ENCODE results near the gene EFCAB6. TPM values are rescaled to one million over a fixed set of nuclear protein-coding genes. Genes with fewer than 3 reads are reported as not detected.

EFCAB6 gene
- total and polyA plus RNA-seq, 2 donors (not counting 1 experiment from before 2014, with no cell fraction given) = 0.07 to 0.10 TPM

GRCh38 chr22:43851979-43852307, 39.8 kb upstream of the EFCAB6 start:
- Histone ChIP-seq H3K4me2 (replicated peaks; ENCODE audit: low read depth, low read length, poor library complexity, severe bottlenecking) (no peak overlapping the region), H3K4me3 (ENCODE audit: control extremely low read depth in 1 of 5, extremely low read depth in 1 of 5, insufficient read depth in 1 of 5, low read depth in 2 of 5, low read length in 4 of 5) (no peak overlapping the region), H3K9me3 (ENCODE audit: control extremely low read depth in 1 of 3, control insufficient read depth in 2 of 3, insufficient read depth in 1 of 3, low read length in 2 of 3) (peaks cover 0 to 19% (median 0%) of the 10 kb centered on the region in 3 donors), H2AFZ (ENCODE audit: insufficient read depth, low read depth, low read length, poor library complexity, severe bottlenecking) (no peak overlapping the region), H3K4me1 (ENCODE audit: control insufficient read depth in 2 of 2, insufficient read depth in 2 of 2, low read length in 2 of 2) (no peaks in the 10 kb centered on the region), H3K27me3 (replicated peaks in 1 of 4; ENCODE audit: control extremely low read depth in 1 of 4, control insufficient read depth in 3 of 4, insufficient read depth in 4 of 4, low read length in 3 of 4) (peaks cover 0 to 9% (median 1%) of the 10 kb centered on the region in 4 experiments), H3K36me3 (replicated peaks in 1 of 2; ENCODE audit: control extremely low read depth in 1 of 2, control insufficient read depth in 1 of 2, extremely low read depth in 1 of 2, insufficient read depth in 2 of 2, low read length in 1 of 2) (no peaks in the 10 kb centered on the region), H3K9ac (ENCODE audit: low read length) (no peak overlapping the region), H3K79me2 (ENCODE audit: control insufficient read depth, insufficient read depth, low read length) (no peaks in the 10 kb centered on the region), H3K27ac (ENCODE audit: low read length in 2 of 2) (no peak overlapping the region), H4K20me1 (ENCODE audit: control insufficient read depth, insufficient read depth, low read length, poor library complexity, severe bottlenecking) (no peaks in the 10 kb centered on the region)
- DNase-seq (no peak), ATAC-seq (ENCODE audit: low read depth) (no peak)
- H3K4me3 Mint-ChIP-seq = no peak overlapping the region
- POLR2A ChIA-PET = no interaction called here
- H3K9me3 Mint-ChIP-seq (ENCODE audit: insufficient read depth) = peaks cover 3% of the 10 kb centered on the region
- intact Hi-C loops (cut with micrococcal nuclease) = no loop called here
- no peak overlapping the region for H3K27ac Mint-ChIP-seq
- H3K27me3 Mint-ChIP-seq = peaks cover 29% of the 10 kb centered on the region
- H3K4me1 Mint-ChIP-seq = no peaks in the 10 kb centered on the region
- CTCF ChIA-PET = no interaction called here
- 86% methylated on average over 1 of the region's 3 CpGs for WGBS (ENCODE audit: insufficient coverage)
- no peak for TF ChIP-seq CTCF (IDR thresholded peaks at IDR 0.05)

GRCh38 chr22:43851058-43851978, 39.2 kb upstream of the EFCAB6 start:
- ATAC-seq (ENCODE audit: low read depth) (no peak), DNase-seq (no peak)
- H4K20me1 ChIP-seq (ENCODE audit: control insufficient read depth, insufficient read depth, low read length, poor library complexity, severe bottlenecking) = no peaks in the 10 kb centered on the region
- 71% methylated on average over 12 of the region's 13 CpGs for WGBS (ENCODE audit: insufficient coverage)
- Mint-ChIP-seq H3K4me1 (no peaks in the 10 kb centered on the region), H3K27me3 (peaks cover 26% of the 10 kb centered on the region), H3K4me3 (no peak overlapping the region), H3K9me3 (ENCODE audit: insufficient read depth) (peaks cover 1% of the 10 kb centered on the region), H3K27ac (no peak overlapping the region)
- intact Hi-C loops (cut with micrococcal nuclease) = no loop called here
- CTCF ChIA-PET = no interaction called here
- H3K79me2 ChIP-seq (ENCODE audit: control insufficient read depth, insufficient read depth, low read length) = no peaks in the 10 kb centered on the region
- peaks cover 0 to 9% (median 0%) of the 10 kb centered on the region in 4 experiments for H3K27me3 ChIP-seq (replicated peaks in 1 of 4; ENCODE audit: control extremely low read depth in 1 of 4, control insufficient read depth in 3 of 4, insufficient read depth in 4 of 4, low read length in 3 of 4)
- no peak overlapping the region for H3K27ac ChIP-seq (ENCODE audit: low read length in 2 of 2)
- no peak overlapping the region for H3K4me3 ChIP-seq (ENCODE audit: control extremely low read depth in 1 of 5, extremely low read depth in 1 of 5, insufficient read depth in 1 of 5, low read depth in 2 of 5, low read length in 4 of 5)
- H3K4me2 ChIP-seq (replicated peaks; ENCODE audit: low read depth, low read length, poor library complexity, severe bottlenecking) = no peak overlapping the region
- H3K9me3 ChIP-seq (ENCODE audit: control extremely low read depth in 1 of 3, control insufficient read depth in 2 of 3, insufficient read depth in 1 of 3, low read length in 2 of 3) = peaks cover 0 to 16% (median 0%) of the 10 kb centered on the region in 3 donors
- H3K9ac ChIP-seq (ENCODE audit: low read length) = no peak overlapping the region
- H3K36me3 ChIP-seq (replicated peaks in 1 of 2; ENCODE audit: control extremely low read depth in 1 of 2, control insufficient read depth in 1 of 2, extremely low read depth in 1 of 2, insufficient read depth in 2 of 2, low read length in 1 of 2) = no peaks in the 10 kb centered on the region
- H2AFZ ChIP-seq (ENCODE audit: insufficient read depth, low read depth, low read length, poor library complexity, severe bottlenecking) = no peak overlapping the region
- no peak for TF ChIP-seq CTCF (IDR thresholded peaks at IDR 0.05)
- no peak for TF ChIP-seq EZH2 (IDR thresholded peaks at IDR 0.05; ENCODE audit: borderline replicate concordance, insufficient read depth, low read depth, low read length, poor library complexity, severe bottlenecking)
- no peaks in the 10 kb centered on the region for H3K4me1 ChIP-seq (ENCODE audit: control insufficient read depth in 2 of 2, insufficient read depth in 2 of 2, low read length in 2 of 2)
- POLR2A ChIA-PET = no interaction called here
